BE2C (cell line): ENCODE measurements around the gene DCN. TPM values are rescaled to one million over a fixed set of nuclear protein-coding genes. Genes with fewer than 3 reads are reported as not detected.

Experiments
- DNase-seq: peaks from one replicate; pipeline ENCODE4 v3.0.0-alpha.2; 2020
- H3K27me3 ChIP-seq: fragments of 250-450 bp; sonication (Bioruptor Pico); 2 replicates; pipeline ENCODE4 v1.5.1; 2020; ENCODE audit warnings: mild to moderate bottlenecking
- H3K36me3 ChIP-seq: fragments of 250-450 bp; sonication (Bioruptor Pico); 2 replicates; pipeline ENCODE4 v1.5.1; 2020; ENCODE audit warnings: mild to moderate bottlenecking
- H3K4me1 ChIP-seq: fragments of 250-450 bp; sonication (Bioruptor Pico); 2 replicates; pipeline ENCODE4 v1.5.1; 2020
- H3K4me3 ChIP-seq: 2 replicates; pipeline ENCODE4 v1.5.1; 2011; ENCODE audit warnings: low read depth, low read length
- H3K9me3 ChIP-seq: fragments of 250-450 bp; sonication (Bioruptor Pico); 2 replicates; pipeline ENCODE4 v1.5.1; 2020
- CTCF ChIP-seq: IDR thresholded peaks from 2 replicates; pipeline ENCODE4 v1.5.1; 2012; ENCODE audit warnings: mild to moderate bottlenecking, low read depth, low read length
- polyA plus RNA-seq: library from polyadenylated mRNA; unstranded; fragments of >200 nt; gene quantifications from one replicate; pipeline ENCODE4 v1.2.1, GENCODE V29; 2012; ENCODE audit warnings: low read depth, missing spikeins; ENCODE audit not compliant: insufficient read length, insufficient read depth

DCN gene
- 8.5 TPM for polyA plus RNA-seq

- H3K36me3 ChIP-seq, result no peaks in the 10 kb centered on the region
- no peak within 1 kb of the TSS for H3K4me3 ChIP-seq
- H3K9me3 ChIP-seq, result no peaks in the 10 kb centered on the region
- H3K27me3 ChIP-seq, result no peaks in the 10 kb centered on the region
- H3K4me1 ChIP-seq, result peaks cover 31% of the 10 kb centered on the region
- DNase-seq, result no peak
- TF ChIP-seq CTCF, result no peak
Observed at GRCh38 chr12:91182636-91183455, at the start of gene DCN. DCN (minus strand) TSS chr12:91182817; CDS start chr12:91178552, 4,265 bp downstream.

GRCh38 chr12:91230841-91231240 is 48.2 kb upstream of the DCN start:
- H3K36me3 ChIP-seq, result no peaks in the 10 kb centered on the region
- TF ChIP-seq CTCF, result no peak

GRCh38 chr12:91226951-91227350 is 44.3 kb upstream of the DCN start:
- H3K4me1 ChIP-seq, result peaks cover 2% of the 10 kb centered on the region; the same call in 1 of the 2 replicates
- no peak for DNase-seq
- H3K4me3 ChIP-seq, result no peak overlapping the region
- no peaks in the 10 kb centered on the region for H3K9me3 ChIP-seq
- TF ChIP-seq CTCF, result no peak
- no peaks in the 10 kb centered on the region for H3K27me3 ChIP-seq
- H3K36me3 ChIP-seq, result no peaks in the 10 kb centered on the region

More at GRCh38 chr12:91230841-91231240, 48.2 kb upstream of the DCN start:
- Histone ChIP-seq H3K9me3 (no peaks in the 10 kb centered on the region), H3K4me1 (peaks cover 2% of the 10 kb centered on the region; the same call in 1 of the 2 replicates), H3K27me3 (no peaks in the 10 kb centered on the region), H3K4me3 (no peak overlapping the region)
- DNase-seq, result no peak

GRCh38 chr12:91225316-91225715 is 42.7 kb upstream of the DCN start:
- H3K36me3 ChIP-seq, result no peaks in the 10 kb centered on the region
- H3K4me1 ChIP-seq, result peaks cover under 1% of the 10 kb centered on the region; the same call in 1 of the 2 replicates
- no peaks in the 10 kb centered on the region for H3K27me3 ChIP-seq
- H3K4me3 ChIP-seq, result no peak overlapping the region
- H3K9me3 ChIP-seq, result no peaks in the 10 kb centered on the region
- TF ChIP-seq CTCF, result no peak
- no peak for DNase-seq

- Histone ChIP-seq H3K4me1 (no peaks in the 10 kb centered on the region), H3K4me3 (no peak overlapping the region), H3K9me3 (no peaks in the 10 kb centered on the region), H3K36me3 (no peaks in the 10 kb centered on the region), H3K27me3 (no peaks in the 10 kb centered on the region)
- no peak for DNase-seq
- no peak for TF ChIP-seq CTCF
Observed at GRCh38 chr12:91224401-91224800, 41.8 kb upstream of the DCN start.

GRCh38 chr12:91222746-91223145 is 40.1 kb upstream of the DCN start:
- H3K4me1 ChIP-seq, result no peaks in the 10 kb centered on the region
- no peak for TF ChIP-seq CTCF
- H3K27me3 ChIP-seq, result no peaks in the 10 kb centered on the region
- no peak for DNase-seq
- H3K4me3 ChIP-seq, result no peak overlapping the region
- no peaks in the 10 kb centered on the region for H3K36me3 ChIP-seq
- H3K9me3 ChIP-seq, result no peaks in the 10 kb centered on the region
